Left renal cortex interstitium (tissue), 4 donors: ENCODE results near the gene SIAH1. TPM values are rescaled to one million over a fixed set of nuclear protein-coding genes. Genes with fewer than 3 reads are reported as not detected.
A peak's percentile ranks its signal among the peaks of the same experiment; 100 is the strongest.
"Not testable (repeated sequence)": the region's sequence is repeated elsewhere in the genome, so short reads cannot be mapped to it uniquely, and the experiment has no call there.

Source experiments
- DNase-seq, 4 donors: peaks; one replicate each; pipeline ENCODE4 v3.0.0-alpha.2; 2013; ENCODE audit warnings: low read depth in 4 of 4, low spot score in 2 of 4, missing footprints in 1 of 4
- polyA plus RNA-seq, 4 donors: library from polyadenylated mRNA; unstranded; fragments of 120-200 nt; gene quantifications; one replicate each; pipeline ENCODE4 v1.2.1, GENCODE V29; 2013; ENCODE audit not compliant: insufficient read length in 4 of 4

SIAH1 gene
- polyA plus RNA-seq, 4 donors, result 44.5 to 54.2 (median 48.3) TPM

DNA sequence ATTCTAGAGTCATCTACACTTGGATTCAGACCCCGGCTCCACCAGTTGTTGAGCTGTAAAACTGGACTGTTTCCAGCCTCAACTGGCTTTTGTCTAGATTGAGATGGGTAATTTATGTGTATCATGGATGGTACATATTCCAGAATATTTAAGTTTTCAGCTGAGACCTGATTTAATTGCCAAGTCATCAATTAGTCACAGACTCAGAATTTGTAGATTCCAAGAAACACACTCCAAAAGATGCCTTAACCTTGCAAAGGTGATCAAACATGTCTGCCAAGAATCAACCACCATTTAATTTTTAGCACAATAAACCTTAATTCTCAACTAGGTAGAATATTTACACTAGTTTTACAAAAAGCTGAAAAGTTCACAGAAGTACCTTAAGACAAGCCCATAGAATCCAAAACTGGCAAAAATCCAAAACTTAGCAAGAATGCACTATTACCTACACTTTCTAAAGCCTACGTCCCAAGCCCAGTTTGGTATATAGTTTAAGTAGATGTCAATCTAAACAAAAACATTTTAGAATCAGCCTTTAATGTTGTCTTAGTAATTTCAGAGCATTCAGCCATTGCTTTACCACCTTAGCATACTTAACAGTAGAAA lies 17.7 kb downstream of the SIAH1 start:
- no peak for DNase-seq

GRCh38 chr16:48366165-48367093 lies 18.8 kb downstream of the SIAH1 start:
- DNase-seq, result peak in 2 of 4 donors; percentile 17 to 34

DNA sequence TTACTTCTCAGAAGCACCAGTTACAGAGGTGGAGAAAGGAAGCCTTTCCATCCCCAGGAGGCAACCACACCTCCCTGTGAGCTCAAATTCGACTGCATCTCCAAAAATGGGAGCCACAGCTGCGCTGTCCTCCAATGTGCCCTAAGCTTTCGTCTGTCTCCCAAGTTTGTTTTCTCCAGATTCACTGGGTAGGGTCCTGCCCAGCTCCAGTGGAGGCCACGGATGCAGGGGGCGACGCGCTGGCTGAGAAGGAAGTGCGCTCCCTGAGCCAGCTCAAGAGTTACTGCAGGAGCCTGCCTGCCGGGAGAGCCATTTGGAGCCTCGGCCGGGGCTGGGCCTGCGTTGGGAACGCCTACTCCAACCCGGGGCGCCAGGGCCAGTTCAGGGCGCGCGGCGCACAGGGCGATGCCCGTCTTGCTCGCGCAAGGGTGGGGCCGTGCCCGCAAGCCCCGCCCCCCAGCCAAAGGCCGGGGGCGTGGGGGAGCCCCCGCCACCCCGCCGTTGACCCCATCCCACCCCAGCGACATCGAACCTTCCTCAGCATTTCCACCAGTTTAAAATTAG lies 19.5 kb downstream of the SIAH1 start:
- DNase-seq, result peak; percentile 47 to 62 (median 52)

- DNase-seq, result no peak
Observed at GRCh38 chr16:48365025-48365600, 20.1 kb downstream of the SIAH1 start.

- no peak for DNase-seq
Observed at GRCh38 chr16:48361540-48362144, 23.6 kb downstream of the SIAH1 start.

DNA sequence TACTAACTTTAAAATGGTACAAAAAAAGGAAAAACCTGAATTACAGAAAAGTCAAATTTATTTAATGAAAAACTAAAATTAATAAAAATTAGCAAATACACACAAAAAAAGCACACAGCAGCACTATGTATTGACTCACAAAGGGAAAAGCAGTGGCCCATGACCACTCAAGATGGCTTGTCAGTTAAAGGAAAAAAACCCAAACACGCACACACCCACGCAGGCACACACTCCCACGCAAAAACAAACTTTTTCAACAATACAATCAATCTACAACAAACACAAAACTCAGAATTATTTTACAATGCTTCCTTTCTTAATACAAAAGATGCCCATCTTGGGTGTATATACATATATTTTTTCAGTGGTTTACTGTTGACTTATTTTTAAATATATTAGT lies 24.2 kb downstream of the SIAH1 start:
- no peak for DNase-seq

DNA sequence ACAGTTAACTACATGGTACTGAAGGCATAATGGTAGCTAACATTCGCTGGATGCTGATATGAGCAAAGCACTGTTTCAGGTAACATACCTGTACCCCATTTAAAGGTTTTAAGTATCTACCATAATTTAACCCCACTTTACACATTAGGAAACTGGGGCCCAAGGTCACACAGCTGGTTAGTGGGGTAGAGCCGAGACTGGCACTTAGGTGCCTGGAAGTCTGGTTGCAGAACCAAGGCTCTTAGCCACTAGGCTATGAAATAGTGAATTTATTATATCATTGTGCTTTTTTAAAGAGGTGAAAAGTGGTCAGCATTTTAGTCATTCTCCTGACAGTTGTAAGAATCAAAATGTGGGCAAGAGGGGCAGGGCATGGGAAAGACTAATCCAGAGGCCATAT lies 25.2 kb downstream of the SIAH1 start:
- no peak for DNase-seq

- DNase-seq, result no peak
Observed at GRCh38 chr16:48358419-48358818, 26.8 kb downstream of the SIAH1 start.

GRCh38 chr16:48356633-48357376 lies 28.4 kb downstream of the SIAH1 start:
- DNase-seq, result no peak

DNA sequence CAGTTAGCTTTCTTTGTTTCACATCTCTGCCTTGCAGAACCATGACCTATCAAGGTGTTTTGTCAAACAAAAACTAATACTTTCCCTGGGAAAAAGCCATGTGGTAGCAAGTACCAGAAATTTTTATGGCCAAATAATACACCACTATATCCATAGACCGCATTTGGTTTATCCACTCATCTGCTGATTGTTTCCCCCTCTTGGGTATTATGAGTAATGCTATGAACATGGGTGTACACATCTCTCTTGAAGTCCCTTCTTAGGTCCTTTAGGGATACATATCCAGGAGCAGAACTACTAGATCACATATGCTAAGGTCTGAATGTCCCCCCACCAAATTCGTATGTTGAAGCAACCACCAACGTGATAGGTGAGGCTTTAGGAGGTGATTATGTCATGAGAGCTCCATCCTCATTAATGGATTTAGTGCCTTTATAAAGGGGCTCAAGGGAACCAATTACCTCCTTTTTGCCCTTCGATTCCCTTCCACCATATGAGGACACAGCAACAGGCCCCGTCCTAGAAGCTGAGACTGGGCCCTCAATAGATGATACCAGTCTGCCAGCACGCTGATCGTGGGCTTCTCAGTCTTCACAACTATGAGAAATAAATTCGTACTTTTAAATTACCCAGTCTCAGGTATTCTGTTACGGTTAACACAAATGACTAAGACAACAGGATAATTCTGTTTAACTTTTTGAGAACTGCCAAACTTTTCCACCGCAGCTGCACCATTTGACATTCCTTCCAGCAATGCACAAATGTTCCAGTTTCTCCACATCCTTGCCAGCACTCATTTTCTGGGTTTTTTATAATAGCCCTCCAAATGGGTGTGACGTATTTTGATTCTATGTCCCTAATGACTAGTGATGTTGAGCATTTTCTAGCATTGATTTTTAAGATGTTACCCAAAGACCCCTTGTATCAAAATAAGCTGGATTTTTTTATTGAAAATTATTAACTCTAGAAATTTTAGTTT lies 30.0 kb downstream of the SIAH1 start:
- no peak for DNase-seq

DNA sequence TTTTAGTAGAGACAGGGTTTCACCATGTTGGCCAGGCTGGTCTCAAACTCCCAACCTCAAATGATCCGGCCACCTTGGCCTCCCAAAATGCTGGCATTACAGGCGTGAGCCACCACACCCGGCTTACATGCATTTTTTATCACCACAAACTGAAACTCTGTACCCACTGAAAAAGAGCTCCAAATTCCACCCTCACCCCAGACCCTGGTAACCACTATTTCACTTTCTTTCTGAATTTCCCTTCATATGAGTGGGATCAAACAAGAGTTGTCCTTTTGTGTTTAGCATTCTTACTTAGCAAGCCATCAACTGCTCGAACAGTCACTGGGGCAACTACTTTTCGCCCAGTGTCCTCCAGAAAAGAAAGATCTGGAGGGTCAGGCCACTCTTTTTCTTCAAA lies 30.8 kb downstream of the SIAH1 start:
- DNase-seq, result not testable (repeated sequence)

DNA sequence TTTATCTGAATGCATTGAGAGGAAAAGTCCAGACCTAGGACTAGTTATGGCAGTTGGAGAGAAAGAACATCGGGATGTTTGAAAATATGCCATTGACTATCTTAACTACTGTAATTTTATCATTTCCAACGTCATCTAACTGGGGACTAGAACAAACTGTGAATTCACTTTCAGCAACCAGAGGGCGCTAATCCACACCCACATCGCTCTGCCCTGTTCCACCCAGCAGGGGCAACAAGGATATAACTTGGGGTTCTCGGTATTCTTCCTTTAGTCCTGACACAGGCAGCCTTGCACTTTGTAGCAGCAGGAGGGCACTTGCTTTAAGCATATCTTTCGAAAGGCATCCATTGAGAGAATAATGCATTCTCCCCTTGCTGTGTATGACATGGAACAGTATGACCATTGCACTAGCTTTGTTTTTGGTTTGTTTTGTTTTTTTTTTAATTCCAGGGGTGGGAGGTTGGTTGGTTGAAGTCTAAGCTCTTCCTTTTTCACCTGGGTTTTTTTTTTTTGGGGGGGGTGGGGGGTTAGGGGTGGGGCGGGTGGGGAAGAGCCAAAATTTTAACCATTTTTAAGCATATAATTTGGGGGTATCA lies 31.5 kb downstream of the SIAH1 start:
- DNase-seq, result peak in 1 of 4 donors; percentile 40

- DNase-seq, result no peak
Observed at GRCh38 chr16:48352648-48353390, 32.4 kb downstream of the SIAH1 start.

GRCh38 chr16:48350736-48351135 lies 34.5 kb downstream of the SIAH1 start:
- no peak for DNase-seq

- DNase-seq, result no peak
Observed at GRCh38 chr16:48347980-48348379, 37.2 kb downstream of the SIAH1 start.

DNA sequence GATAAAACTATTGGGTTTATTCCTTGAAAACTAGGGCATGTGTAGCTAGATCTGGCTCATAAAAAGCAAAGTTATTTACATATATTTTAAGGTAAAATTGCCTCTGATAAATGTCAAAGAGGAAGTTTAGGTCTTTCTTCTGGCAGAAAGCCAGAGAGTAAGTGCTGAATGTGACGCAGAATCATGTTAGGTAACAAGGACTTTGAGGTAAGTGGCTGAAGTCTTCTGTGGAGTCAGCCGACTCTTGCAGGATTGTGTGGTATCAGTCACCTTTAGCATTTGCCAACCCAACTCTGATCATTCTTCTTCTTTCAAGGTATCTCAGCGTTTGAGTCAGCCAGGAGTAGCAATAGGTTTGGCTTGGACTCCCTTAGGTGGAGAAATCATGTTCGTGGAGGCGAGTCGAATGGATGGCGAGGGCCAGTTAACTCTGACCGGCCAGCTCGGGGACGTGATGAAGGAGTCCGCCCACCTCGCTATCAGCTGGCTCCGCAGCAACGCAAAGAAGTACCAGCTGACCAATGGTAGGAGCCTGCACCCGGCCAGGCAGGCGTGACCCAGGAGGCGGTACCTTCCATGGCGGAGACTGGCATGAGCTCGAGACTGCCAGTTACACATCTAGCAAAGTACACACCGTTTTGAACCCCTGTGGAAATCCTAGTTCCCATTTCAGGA lies 37.9 kb downstream of the SIAH1 start:
- no peak for DNase-seq

DNA sequence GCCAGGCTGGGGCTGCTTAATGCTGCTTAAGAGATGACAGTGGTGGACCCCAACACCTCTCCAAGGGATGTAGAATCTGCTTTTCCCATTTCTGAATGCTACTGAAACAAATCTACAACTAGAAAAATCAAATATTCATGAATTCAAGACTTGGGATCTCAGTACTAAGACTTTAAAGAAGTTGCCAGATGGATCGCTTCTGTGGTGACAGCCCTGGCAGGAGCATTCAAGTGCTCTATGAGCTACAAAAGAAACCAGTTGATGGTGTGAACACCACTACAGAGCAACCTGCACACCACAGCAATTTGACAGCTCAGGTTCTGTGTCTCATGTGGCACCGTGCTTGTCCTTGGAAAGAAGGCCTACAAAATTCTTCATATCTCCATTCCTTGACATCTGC lies 42.6 kb downstream of the SIAH1 start:
- no peak for DNase-seq
